GM18517 (cell line): ENCODE data around the gene KSR2.
"Not testable (repeated sequence)": the region's sequence is repeated elsewhere in the genome, so short reads cannot be mapped to it uniquely, and the experiment has no call there.

Experiments used
- ATAC-seq: cut with Tn5 transposase; IDR thresholded peaks from one replicate; pipeline ENCODE4 v1.9.1; 2021; ENCODE audit warnings: mild to moderate bottlenecking, moderate library complexity; ENCODE audit not compliant: unreplicated experiment

KSR2 gene

DNA sequence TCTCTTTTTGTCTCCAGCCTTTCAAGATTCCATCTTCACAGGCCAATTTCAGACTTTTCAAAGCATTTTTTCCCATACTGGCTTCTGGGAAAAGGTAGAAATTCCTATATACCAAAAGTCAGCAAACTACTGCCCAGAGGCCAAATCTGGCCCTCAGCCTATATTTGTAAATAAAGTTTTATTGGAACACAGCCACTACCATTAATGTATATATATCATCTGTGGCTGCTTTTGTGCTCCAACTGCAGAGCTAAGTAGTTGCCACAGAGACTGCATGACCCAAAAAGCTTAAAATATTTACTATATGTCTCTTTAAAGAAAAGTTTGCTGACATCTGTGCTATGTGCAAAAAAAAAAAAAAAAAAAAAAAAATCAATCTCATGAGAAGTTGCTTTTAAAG lies 76.3 kb downstream of the KSR2 start:
- no peak for ATAC-seq

DNA sequence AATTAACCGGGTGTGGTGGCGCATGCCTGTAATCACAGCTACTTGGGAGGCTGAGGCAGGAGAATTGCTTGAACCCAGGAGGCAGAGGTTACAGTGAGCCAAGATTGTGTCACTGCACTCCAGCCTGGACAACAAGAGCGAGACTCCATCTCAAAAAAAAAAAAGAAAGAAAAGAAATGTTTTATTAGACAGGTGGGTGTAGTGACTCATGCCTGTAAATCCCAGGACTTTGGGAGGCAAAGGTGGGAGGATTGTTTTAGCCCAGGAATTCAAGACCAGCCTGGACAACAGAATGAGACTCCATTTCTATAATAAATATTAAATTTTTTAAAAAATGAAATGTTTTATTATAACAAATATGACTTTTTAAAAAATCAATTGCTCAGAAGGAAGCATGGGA lies 77.5 kb downstream of the KSR2 start:
- not testable (repeated sequence) for ATAC-seq

DNA sequence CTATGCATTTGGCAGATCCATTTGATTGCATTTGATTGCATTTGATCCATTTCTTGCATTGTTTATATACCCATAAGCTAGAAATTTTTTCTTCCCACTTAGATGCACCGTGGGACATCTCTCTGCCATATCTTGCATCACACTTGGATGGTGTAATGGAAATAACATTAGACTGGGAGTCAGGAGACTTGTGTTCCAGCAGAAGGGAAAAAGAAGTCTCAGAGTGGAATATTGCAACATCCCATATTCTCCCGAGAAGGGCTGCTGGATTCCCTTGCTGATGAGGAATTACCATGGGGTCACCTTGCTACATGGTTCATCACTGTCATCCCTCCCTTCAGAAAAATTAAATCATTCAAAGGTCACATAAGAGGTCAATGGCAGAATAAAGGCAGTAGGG lies 78.1 kb downstream of the KSR2 start:
- no peak for ATAC-seq

DNA sequence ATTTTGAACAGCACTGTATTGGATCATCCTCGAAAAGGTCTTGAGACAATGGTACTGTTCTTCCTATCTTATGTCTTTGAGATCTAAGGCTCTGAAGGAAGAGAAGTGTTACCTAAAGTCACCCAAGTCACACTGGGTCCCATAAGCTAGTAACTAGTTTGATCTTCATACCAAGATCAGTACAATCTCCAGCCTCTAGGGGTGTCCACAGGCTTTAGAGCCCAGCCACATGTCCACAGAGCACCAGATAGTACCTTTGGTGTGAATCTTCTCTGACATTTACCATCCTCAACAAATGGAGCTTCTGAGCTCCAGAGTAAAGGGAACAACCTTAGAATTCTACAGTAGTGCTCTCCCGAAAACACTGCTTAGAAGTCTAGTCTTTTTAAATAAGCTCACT lies 78.7 kb downstream of the KSR2 start:
- ATAC-seq = no peak

DNA sequence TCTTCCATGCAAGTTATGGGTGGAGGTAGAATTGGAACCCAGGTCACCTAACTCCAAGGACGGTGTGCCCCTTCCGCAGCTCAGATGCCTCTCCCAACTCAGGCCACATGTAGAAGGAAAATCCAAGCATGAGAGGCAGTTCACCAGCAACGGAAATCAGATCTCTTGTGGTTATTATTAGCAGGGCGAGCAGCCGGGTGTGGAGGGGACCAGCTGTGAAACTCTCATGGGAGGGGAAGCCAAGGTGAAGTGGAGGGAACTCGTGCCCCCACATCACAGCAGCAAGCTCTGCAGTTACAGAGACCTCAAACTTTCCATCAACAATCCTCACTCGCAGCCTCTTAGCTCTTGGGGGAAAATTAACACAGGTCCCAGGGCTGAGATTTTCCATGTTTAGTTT lies 79.7 kb downstream of the KSR2 start:
- no peak for ATAC-seq

DNA sequence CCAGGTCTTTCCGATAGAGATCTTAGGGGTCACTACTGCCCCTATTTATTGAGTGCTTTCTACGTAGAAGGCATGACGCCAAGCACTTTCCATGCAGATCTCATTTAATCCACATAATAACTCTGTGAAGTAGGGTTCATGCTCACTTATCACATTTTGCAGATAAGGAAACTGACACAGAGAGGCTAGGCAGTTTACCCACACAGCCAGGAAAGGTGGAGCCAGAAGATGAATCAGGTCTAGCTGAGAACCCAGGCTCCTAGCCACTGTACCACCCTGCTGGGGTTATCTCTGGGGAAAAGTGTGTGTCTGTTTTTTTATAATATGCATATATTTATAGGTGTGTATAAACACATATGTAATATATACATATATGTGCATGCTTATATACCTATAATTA lies 83.6 kb downstream of the KSR2 start:
- ATAC-seq = no peak

DNA sequence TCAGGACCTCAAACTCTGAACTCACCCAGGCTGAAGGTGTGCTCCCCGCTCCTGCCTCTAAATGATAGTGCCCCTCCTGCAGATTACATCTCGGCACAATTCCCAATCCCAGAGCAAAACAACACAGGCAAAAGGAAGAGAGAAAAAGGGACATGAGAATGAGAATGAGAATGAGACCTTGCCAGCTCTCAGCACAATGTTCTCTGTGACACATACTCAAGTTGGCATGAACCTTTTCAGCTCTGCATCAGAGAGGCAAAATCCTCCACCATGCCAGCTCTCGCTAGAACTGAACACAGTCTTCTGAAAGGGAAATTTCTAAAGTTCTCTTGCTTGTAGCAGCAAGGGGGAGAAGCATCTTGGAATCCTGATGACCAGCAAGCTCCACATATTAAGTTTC lies 84.6 kb downstream of the KSR2 start:
- ATAC-seq = no peak

DNA sequence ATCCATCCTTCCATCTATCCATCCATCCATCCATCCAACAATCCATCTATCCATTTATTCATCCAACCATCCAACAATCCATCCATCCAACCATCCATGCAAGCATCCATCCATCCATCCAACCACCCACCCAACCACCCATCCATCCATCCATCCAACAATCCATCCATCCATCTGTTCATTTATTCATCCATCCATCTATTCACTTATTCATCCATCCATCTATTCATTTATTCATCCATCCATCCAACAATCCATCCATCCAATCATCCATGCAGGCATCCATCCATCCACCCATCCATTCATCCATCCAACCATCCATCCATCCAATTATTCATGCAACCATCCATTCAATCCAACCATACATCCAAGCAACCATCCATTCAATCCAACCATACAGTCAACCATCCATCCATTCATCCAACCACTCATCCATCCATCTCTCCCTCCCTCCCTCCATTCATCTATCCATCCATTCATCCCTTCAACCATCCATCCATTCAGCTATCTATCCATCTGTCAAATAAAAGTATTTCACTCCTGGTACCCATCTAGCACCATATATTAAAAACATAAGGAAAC lies 86.1 kb downstream of the KSR2 start:
- no peak for ATAC-seq

DNA sequence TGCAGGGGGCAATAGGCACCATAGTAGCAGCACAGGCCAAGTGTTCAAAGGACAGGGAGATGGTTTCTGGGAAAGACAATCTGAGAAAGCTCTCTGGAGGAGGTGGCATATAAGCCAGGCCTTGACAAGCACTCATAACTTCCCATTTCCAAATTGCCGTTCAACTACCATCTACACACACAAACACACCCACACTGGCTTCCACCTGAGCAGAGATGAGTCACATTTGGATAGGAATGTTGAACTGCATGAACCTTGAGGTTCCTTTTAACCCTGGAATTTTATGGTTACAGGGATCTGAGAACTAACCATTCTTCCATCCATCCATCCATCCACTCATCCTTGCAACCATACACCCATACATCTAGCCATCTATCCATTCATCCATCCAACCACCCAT lies 86.6 kb downstream of the KSR2 start:
- no peak for ATAC-seq

DNA sequence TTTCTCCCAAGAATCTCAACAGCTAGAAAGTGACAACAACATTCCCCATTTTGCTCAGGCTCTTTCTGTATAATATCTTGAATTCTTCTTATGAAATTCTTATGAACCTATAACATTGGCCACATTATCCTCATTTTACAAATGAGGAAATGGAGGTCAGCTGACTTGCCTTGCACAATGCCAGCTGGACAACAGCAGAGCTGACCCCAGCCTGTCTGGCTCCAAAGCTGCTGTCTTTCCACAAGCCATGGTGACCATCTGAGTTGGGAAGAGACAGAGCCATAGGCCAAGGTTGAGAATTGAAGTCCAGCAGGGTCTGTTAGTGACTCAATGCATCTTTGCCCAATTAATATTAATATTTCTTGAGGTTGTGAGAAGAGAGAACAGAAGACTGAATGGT lies 87.3 kb downstream of the KSR2 start:
- ATAC-seq = no peak

DNA sequence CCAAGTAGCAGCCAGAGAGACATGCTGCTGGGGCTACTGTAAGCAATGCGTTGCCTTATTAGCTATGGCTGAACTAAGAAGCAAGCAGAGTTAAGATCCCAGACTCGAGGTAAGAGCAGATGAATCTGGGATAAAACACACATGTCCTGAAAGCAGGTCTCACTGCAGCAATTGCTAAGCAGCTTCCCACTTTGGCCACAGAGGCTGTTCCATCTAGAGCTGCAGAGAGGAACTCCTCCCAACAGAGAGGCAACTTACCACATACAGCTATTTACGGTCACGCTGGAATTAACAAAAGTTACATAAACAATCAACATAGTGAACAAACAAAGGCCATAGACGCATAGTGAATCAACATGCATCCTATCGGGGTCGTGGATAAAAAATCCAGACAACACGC lies 90.2 kb downstream of the KSR2 start:
- ATAC-seq = no peak

DNA sequence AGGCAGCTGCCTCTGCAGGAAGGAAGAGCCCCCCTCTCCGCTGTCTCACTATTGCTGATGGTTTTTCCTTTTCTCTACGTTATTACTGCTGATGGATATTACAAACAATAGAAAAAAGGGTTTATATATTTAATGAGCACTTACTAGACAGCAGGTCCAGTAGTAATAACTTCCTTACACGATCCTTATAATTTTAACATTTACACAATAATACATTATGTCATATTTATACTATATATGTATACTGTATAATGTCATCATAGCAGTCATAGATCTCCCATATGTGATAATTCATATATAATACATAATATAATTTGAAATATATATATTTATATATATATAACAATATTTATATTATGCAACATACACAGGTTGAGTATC lies 92.4 kb downstream of the KSR2 start:
- ATAC-seq = no peak

DNA sequence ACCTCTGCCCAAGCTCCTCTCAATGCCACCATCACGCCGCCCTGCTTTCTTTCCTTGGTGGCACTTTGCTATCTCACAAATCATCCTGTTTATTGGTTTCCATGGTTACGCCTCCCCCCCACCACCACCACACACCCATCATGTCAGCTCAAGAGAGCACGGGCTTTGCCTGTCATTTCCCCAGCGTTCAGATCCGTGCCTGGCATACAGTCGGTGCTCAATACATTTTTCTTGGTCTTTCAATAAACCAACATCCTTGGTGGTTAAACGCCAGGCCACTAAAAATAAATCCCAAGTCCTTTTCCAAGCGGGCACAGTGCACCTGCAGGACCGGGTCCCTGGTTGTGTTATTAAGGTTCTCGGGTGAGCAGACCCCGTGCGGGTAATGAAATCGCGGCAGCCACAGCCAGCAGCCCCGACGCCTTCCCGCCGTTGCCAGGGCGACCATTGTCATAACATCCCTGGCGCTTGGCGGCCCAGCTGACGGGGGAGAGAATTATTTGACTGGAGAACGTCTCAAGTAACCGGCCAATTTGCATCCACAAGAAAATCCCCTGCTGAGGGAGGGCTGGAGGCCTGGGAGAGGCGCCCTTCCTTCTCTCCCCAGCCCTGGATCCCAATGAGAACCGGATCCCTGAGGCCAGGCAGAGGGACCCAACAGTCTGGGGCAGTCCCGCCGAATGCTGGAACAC lies 92.9 kb downstream of the KSR2 start:
- ATAC-seq = no peak

DNA sequence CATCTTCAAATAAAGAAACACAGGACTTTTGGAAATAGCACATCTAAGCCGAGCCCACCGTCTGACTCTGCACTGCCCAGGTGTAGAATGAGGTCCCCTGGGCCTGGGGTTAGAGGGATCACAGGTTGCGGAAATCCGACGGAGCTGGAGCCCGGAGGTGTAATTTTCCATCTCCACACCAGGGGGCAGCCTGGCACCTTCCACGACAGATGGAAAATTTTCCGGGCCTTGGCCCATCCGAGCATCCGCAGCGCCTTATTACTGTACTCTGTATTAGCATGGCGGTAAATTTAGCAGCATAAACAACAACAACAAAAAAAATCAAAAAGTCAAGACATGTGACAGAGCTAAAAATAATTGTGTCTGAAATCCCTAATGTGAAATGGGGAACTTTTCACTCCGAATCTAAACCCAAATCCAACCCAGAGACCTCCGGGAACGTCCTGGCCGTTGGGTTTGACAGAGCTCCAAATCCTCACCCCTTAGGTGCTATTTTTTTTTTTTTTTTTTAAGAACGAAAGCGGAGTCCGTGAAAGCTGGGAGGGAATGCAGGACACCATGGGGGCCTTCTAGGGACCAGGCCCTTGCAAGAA lies 93.9 kb downstream of the KSR2 start:
- no peak for ATAC-seq

DNA sequence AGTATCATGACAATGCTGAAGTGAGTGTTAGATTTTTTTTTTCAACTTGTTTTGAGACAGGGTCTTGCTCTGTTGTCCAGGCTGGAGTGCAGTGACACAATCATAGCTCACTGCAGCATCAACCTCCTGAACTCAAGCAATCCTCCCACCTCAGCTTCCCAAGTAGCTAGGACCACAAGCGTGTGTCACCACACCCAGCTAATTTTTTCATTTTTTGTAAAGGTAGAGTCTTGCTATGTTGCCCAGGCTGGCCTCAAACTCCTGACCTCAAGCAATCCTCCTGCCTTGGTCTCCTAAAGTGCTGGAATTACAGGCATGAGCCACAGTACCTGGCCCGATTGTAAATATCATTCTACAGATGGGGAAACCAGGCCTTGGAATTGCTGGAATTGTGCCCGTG lies 94.6 kb downstream of the KSR2 start:
- ATAC-seq = not testable (repeated sequence)

DNA sequence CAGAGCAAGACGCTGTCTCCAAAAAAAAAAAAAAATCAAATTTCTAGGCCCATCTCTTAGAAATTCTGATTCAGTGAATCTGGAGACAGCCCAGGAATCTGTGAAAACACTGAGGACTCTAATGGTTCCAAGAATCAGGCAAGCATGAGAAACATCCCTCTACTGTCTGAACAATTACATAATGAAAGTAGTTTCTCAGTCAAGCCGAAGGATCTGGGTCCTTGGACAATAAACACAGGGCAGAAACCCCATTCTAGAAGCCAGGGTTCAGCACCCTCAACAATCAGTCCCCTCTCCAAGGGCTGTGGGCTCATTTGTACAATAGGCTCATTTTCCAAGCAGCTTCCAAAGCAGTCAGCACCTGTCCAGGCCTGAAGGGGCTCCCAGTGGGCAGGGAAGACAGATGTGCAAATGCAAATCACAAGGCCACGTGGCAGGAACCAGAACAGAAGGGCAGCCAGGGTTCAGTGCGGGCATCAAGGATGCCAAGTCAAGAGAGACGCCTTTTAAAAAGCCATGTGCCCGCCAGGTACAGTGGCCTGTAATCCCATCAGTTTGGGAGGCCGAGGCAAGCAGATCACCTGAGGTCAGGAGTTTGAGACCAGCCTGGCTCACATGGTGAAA lies 96.1 kb downstream of the KSR2 start:
- ATAC-seq = no peak

DNA sequence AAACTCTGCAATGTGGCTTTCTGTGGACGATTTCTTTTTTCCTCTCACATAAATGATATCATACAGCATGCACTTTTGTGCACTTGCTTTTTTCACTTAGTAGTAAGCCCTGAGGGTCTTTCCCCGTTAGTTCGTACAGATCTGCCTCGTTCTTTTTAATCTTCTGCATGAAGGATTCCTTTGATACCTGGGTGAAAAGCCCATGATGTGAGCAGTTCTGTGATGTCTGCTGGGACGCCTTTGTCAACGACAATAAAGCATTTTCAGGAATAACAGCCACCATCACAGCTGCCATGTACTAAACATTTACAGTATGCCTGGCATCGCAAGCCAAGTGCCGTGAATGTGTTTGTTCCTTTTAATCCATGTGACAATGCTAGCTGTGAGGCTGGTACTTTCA lies 99.2 kb downstream of the KSR2 start:
- no peak for ATAC-seq

DNA sequence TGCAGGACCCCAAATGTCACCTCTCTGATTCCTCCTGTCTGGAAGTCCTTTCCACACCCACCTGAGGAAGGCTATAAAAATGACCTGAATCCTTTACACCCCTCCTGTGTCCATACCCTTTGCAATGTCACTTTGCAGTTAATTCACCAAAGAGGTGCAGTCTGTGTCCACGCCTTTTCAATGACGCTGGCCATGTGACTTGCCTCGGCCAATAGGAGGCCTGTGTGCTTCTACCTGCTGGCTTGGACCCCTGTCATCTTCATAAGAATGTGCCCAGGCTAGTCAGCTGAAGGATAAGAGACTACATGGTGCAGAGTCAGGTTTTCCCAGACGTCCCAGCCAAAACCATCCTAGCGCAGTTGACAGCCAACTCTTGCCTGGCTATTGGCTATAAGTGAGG lies 101.4 kb downstream of the KSR2 start:
- ATAC-seq = no peak

DNA sequence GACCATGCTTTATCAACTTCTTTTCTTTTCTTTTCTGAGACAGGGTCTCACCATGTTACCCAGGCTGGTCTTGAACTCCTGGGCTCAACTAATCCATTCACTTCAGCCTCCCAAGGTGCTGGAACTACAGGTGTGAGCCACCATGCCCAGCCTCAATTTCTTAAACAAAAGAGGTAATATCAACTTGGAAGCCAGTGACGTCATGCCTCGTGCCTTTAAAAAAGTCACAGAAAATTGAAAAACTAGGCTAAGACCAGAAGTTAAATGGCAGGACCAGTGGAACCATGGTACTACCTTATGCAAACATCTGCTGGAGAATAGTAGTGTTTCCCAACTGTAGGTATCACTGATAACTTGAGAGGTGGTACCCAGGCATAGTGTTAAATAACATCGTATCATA lies 103.3 kb downstream of the KSR2 start:
- ATAC-seq = no peak

DNA sequence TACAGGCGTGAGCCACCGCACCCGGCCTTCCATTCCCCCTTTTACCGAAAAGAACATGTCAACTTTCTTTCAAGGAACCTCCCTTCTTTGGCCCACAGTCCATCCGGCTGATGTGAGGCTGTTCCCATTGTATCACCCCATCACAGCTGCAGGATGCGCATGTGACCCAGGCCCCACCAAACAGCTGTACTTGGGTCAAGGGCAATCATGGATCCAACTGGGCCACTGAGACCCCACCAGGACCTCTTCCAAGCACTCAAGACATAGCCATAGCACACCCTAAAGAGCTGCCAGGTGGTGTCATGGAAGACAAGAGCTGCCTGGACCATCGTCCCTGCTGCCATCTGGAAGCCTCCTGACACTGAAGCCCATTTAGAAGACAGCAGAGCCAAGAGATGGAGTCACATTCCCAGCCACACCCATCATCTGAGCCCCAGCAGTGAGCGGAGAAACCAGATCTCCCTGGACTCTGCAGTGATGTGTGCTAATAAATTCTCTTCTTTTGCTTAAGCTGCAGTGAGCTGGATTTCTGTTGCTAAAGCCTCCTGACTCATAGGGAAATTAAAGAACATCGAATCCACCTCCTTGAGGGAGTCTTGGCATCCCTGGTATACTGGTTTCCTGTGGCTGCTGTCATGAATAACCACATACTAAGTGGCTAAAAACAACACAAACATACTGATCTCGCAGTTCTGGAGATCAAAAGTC lies 105.6 kb downstream of the KSR2 start:
- ATAC-seq = no peak

DNA sequence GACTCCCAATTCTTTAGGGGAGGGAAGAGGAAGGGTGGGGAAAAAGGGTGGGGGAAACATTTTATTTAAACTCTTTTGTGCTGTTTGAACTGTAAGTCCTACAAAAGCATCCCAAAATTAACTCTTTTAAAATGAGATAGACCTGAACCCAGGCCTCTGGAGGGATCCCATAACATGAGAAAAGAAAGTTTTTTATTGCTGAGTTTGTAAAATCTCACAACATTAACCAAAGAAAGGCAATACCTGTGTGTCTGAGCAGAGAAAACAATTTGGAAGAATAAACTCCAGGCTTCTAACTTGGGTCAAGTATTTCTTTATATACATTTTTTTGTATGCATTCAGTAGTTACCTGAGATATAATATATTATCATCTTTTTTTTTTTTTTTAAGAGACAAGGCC lies 107.1 kb downstream of the KSR2 start:
- ATAC-seq = no peak
